VCaP (cell line): Measurements from ENCODE around the gene SCARB2.
"Not testable (repeated sequence)": the region's sequence is repeated elsewhere in the genome, so short reads cannot be mapped to it uniquely, and the experiment has no call there.

Experiments used
- H3K27ac ChIP-seq: fragments of 450-650 bp; 2 replicates; pipeline ENCODE4 v1.5.1; 2017
- TF ChIP-seq, protein P1 (sequence below): fragments of 450-650 bp; conservative IDR thresholded peaks from 2 replicates; pipeline ENCODE4 v1.5.1; 2017; ENCODE audit warnings: mild to moderate bottlenecking, moderate library complexity

Gene SCARB2

DNA sequence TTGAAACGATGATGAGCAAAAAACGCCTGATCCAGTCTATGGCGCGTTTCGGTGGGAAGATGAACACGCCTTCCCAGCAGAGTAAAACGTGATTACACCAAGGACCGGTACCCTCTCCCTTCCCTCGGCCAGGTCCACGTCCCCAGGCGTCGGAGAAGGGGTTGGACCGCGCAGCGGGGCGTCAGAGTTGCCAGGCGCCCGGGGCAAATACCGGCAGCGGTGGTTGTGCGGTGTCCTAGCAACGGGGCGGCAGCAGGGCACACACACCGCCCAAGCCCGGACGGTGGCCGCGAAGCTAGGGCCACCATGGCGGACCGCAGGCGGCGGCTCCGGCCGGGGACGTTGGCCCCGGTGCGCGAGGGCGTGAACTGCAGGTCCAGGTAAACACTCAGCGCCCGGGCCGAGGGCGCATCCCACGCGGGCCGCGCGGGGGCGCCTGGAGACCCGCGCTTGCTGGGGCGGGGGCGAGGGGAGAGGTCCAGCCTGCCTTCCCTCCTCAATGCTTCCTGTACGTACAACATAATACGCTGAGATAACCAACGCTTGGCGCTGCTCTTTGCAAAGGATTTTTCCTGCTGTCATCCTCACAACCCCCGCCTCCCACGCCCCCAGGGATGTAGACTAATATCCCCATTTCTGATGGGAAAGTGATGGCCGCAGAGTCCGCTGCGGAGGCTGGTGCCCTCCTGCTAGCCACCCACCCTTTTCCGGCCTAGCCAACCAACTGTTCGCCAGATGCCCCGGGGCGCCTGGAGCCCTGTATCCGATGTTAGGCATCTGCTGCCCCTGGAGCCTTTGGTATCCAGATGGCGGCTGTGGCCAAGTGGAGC lies 38.0 kb upstream of the SCARB2 start, which contains the start of gene FAM47E:
Gene FAM47E, plus strand, starts transcription at position 281 of the 830 bp plus-strand sequence. Its CDS starts 26 bp downstream, at position 307.
- TF ChIP-seq, protein P1, sequence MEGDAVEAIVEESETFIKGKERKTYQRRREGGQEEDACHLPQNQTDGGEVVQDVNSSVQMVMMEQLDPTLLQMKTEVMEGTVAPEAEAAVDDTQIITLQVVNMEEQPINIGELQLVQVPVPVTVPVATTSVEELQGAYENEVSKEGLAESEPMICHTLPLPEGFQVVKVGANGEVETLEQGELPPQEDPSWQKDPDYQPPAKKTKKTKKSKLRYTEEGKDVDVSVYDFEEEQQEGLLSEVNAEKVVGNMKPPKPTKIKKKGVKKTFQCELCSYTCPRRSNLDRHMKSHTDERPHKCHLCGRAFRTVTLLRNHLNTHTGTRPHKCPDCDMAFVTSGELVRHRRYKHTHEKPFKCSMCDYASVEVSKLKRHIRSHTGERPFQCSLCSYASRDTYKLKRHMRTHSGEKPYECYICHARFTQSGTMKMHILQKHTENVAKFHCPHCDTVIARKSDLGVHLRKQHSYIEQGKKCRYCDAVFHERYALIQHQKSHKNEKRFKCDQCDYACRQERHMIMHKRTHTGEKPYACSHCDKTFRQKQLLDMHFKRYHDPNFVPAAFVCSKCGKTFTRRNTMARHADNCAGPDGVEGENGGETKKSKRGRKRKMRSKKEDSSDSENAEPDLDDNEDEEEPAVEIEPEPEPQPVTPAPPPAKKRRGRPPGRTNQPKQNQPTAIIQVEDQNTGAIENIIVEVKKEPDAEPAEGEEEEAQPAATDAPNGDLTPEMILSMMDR = peak; percentile 92
- peak within 1 kb of the TSS; percentile 74 for H3K27ac ChIP-seq

GRCh38 chr4:76250962-76251361 lies 37.3 kb upstream of the SCARB2 start:
- TF ChIP-seq, protein P1 = no peak
- peak overlapping the region; percentile 74 for H3K27ac ChIP-seq

DNA sequence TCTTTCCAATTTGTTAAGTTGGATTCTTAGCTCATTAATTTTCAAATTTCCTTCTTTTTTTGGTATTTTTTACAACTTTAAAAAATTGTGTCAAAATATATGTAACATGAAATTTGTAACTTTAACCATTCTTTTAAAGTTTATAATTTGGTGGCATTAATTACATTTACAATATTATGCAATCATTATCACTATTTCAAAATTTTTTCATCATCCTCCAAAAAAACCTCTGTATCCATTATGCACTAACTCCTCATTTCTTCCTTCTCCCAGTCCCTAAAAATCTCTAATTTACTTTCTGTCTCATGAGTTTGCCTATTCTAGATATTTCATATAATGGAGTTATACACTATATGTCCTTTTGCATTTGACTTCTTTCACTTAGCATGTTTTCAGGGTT lies 33.2 kb upstream of the SCARB2 start:
- TF ChIP-seq, protein P1 = no peak
- no peak overlapping the region for H3K27ac ChIP-seq

DNA sequence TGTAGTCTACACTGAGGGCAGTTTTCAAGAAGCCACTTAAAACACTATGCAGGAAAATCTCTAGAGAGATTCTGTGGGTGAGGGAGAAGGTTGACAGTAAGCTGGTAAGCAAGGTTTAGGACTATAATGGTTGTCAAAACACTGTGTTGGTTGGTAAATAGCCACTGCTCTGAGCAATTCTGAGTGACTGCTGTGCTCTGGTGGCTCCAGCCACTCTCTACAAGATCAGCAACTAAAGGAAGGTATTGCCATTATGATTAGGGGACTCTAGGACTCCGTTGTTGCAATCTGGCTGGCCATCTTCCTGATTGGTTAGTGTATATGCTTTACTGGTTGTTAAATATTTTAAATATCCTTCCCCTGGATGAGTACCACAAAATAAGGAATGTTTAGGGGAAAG lies 32.4 kb upstream of the SCARB2 start:
- H3K27ac ChIP-seq = peak overlapping the region; percentile 7; the same call in 1 of the 2 replicates
- TF ChIP-seq, protein P1 = peak; percentile 61

DNA sequence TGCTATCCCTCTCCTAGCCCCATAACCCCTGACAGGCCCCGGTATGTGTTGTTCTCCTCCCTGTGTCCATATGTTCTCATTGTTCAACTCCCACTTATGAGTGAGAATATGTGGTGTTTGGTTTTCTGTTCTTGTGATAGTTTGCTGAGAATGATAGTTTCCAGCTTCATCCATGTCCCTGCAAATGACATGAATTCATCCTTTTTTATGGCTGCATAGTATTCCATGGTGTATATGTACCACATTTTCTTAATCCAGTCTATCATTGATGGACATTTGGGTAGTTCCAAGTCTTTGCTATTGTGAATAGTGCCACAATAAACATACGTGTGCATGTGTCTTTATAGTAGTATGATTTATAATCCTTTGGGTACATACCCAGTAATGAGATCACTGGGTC lies 30.3 kb upstream of the SCARB2 start:
- not testable (repeated sequence) for H3K27ac ChIP-seq

DNA sequence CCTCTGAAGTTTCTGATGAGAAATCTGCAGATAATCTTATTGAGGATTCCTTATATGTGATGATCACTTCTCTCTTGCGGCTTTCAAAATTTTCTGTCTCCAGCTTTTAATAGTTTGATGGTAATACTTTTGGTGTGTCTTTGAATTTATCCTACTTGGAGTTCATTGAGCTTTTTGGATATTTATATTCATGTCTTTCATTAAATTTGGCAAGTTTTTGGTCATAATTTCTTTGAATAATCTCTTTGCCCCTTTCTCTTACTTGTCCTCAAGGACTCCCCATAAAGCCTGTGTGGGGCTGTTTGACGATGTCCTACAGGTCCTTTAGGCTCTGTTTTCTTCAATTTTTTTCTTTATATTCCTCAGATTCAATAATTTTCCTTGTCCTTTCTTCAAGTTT lies 26.6 kb upstream of the SCARB2 start:
- TF ChIP-seq, protein P1 = no peak
- no peak overlapping the region for H3K27ac ChIP-seq

DNA sequence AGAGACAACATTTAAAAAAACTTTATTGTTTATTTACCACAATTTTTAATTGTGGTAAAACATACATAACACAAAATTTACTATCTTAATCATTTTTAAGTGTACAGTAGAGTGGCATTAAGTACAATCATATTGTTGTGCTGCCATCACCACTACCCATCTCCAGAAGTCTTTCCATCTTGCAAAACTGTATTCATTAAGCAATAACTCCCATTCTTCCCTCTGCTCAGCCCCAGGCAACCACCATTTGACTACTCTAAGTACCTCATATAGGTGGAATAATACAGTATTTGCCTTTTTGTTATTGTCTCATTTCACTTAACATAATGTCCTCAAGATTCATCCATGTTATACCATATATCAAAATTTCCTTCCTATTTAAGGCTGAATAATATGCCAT lies 25.1 kb upstream of the SCARB2 start:
- TF ChIP-seq, protein P1 = no peak
- no peak overlapping the region for H3K27ac ChIP-seq

- TF ChIP-seq, protein P1 = no peak
- H3K27ac ChIP-seq = no peak overlapping the region
Observed at GRCh38 chr4:76238236-76238635, 24.6 kb upstream of the SCARB2 start.
